GM12874 (cell line): Measurements from ENCODE around the gene UVRAG.

Source experiments
- CTCF ChIP-seq: IDR thresholded peaks from 2 replicates; pipeline ENCODE4 v1.5.1; 2011; ENCODE audit warnings: low read depth, mild to moderate bottlenecking, control low read depth, low read length, moderate library complexity; ENCODE audit not compliant: insufficient read depth

UVRAG gene

DNA sequence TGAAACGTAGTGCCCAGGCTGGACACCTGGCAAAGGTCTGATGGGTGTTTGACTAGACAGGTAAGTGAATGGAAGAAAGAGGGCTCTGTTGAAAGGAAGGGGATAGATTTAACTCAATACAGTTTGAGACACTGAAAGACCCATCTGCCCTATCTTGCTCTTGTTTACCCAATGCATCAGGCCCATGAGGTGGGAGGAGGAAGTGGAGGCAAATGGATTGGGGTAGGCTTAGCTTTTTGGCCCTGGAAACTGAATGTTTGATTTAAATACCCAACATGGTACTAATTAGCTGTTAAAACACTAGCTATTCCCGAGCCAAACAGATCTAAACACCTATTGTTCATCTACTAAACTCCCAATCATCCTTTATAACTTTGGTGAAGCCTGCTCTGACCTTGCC, 3.5 kb upstream of the UVRAG start:
- TF ChIP-seq CTCF: no peak

DNA sequence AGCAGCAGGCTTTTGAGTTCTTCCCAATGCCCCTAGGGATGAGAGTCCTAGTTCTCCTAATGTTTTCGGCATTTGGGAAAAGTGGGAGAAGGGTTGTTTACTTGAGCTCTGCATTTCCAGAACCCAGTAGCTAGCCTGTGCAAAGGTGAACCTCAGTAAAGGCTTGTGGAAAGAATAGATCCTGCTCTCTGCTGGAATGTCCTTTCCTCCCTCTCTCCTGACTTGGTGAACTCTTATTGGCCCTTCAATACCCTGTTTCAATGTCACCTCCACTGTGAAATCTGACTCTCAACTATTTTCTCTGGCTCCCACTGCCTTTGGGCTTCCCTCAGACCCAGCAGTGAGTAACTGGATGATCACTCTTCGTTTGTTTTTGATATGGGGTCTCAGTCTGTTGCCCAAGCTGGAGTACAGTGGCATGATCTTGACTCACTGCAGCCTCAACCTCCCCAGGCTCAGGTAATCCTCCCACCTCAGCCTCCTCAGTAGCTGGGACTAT, 2.4 kb upstream of the UVRAG start:
- TF ChIP-seq CTCF: no peak

DNA sequence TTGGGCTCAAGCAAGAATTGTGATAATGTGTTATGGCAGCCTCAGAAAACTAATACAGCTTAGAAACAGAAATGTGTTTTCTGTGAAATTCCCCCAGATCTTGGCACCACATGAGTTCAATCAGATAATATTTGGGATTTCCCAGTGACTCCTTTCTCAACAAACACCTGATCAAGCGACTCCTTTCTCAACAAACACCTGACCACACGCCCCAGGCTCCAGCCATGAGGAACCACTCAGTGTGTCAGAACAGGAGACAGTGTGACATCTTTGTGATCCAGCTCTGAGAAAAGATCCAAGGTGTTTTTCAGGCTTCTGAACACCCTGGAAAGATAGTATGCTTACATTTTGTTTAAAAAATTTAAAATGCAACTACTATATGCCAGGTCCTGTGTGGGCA, 1.9 kb upstream of the UVRAG start:
- no peak for TF ChIP-seq CTCF

DNA sequence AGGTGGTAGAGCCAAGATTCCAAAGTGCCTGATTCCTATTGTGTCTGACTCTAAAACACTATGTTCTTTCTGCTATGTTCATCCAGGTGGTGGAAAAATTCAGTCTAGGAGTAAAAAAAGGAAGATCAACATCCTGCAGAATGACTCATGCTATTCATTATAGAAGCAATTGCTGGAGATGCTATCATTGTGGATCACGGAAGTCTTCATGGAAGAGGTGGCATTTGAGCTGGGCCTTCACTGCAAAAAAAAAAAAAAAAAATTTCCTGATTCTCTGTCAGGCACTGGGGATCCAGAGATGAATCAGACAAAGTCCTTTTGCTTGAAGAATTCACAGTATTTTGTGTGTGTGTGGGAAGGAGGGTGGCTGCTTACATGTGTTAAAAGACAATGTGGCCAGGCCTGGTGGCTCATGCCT, 1.4 kb upstream of the UVRAG start:
- TF ChIP-seq CTCF: no peak

- no peak for TF ChIP-seq CTCF
Observed at GRCh38 chr11:75814363-75814676, 690 bp upstream of the UVRAG start.

DNA sequence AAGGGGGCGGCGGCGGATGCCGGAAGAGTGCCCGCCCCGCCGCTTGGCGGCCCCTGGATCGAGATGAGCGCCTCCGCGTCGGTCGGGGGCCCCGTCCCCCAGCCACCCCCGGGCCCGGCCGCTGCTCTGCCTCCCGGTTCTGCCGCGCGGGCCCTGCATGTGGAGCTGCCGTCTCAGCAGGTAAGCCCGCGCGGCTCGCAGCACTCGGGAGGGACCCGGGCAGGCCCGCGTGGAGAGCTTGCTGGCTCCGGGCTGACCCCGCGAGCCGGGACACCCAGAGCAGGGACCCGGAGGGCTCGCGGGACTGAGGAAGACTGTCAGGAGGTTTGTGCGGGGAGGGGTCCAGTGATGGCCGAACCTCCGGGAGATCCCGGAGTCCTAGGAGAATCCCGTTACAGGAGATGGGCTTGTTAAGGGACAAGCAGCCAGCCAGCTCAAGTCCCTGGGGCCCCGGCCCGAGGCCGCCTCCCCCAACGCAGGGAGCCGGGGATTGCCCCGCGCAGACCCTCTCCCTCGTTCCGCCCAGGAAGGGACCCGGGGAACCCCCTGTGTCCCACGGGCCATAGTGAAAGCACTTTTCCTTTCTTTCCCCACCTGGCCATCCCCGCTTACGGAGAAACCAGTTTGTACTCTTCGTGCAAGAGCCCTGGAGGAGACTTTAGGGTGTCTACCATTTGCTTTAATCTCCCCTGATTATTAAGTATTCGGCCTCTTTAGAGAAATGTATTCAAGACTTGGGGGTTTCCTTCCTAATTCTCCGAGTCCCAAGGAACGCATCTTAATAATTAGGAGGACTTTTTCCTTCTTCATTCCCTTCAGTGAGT, 547 bp downstream of the UVRAG start:
- TF ChIP-seq CTCF: no peak

DNA sequence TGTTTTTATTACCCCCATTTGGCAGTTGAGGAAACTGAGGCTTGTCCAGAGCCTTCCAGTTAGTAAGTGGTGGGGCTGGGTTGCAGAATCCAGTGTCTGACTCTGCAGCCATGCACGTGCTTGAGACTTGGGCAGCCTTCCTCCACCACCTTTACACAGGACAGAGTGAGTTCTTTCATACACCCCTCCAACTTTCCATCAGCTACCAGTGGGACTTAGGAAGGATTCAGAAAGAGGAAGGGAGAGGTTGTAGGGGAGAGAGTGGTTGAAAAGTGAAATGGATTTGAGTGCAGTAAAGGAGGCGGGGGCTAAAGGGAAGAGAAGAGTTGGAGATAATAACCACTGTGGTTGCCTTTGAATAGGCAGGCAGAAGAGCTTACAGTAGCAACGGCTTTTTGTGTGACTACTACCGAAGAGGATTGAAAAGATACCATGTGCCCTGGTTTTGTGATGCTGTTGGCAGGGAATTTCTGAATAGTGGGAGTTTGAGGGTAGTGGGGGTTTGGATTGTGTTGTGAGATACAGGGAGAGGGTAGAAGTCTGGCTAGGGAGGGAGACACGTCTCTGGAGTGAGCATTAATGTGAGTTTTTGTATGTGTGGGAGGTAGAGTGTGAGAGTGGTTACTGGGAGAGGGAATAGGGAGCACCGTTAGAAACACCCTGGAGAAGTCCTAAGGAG, 1.7 kb downstream of the UVRAG start:
- TF ChIP-seq CTCF: no peak
